Raji (cell line): Measurements from ENCODE around the gene TUBA4B.

Source experiments
- POLR2A ChIP-seq: IDR thresholded peaks from 2 replicates; pipeline ENCODE4 v1.6.1; 2011; ENCODE audit warnings: low read depth, low read length, control low read depth; ENCODE audit not compliant: insufficient read depth

The TUBA4B gene

DNA sequence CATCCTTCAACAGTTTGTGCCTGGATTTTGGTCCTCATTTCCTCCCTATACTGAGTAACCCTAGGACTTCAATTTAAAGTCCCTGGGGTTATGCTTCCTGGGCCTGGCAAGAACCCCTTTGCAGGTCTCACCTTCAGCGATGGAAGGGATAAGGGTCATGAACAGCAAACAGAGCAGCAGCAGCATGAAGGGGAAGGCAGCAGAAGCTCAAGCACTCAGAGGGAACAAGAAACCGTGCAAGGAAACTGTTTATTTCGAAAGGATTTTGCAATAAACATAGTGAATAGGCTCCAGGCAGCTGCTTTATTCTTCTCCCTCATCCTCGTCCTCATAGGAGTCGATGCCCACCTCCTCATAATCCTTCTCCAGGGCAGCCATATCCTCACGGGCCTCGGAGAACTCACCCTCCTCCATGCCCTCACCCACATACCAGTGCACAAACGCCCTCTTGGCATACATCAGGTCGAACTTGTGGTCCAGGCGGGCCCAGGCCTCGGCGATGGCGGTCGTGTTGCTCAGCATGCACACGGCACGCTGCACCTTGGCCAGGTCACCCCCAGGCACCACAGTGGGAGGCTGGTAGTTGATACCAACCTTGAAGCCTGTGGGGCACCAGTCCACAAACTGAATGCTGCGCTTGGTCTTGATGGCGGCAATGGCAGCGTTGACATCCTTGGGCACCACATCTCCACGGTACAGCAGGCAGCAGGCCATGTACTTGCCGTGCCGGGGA, 2.8 kb upstream of the TUBA4B start:
- TF ChIP-seq POLR2A, result 0 out of 2 replicates have a peak, but pooled peaks have one; percentile 29

DNA sequence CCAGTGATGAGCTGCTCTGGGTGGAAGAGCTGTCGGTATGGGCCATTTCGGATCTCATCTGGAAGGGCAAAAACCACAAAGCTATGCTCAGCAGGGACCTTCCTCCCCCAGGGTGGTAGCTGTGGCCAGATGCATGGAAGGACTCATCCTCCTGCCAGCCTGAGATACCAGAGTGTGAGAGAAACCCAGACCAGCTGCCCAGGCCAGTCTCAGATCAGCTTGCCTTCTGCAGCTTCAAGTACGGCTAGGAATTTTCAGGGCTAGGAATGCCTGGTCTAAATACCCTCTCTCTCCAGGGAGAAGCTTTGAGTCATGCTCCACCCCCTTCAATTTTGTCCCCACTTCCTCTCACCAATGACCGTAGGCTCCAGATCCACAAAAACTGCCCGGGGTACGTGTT, 1.4 kb upstream of the TUBA4B start:
- TF ChIP-seq POLR2A, result no peak

DNA sequence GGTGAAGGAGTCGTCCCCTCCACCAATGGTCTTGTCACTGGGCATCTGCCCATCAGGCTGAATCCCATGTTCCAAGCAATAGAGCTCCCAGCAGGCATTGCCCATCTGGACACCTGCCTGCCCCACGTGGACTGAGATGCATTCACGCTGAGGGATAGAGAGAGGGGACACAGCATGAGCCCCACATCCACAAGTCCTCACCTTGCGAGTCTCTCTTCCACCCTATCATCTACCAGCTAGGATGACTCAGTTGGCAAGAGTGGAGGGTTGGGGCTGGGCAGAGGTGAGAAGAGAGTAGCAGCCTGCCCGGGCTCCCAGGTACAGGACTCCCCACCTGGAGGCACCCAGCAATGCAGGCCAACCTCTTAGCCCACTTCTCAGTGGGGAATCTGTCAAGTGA, 959 bp upstream of the TUBA4B start:
- no peak for TF ChIP-seq POLR2A

DNA sequence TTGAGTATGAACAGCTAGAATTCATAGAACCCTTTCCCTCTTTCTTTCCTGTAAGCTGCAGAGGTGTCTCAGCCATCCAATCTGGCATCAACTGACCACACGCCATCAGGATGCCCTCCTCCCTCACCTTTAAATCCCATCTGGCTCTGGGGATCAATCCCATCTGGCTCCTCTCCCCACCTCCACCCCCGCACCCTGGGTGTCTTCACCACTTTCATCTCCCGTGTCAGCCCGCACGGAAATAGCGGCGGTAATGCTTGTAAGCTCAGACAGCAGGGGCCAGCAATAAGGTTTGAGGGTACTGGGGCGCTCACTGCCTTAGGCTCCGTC, 508 bp upstream of the TUBA4B start:
- no peak for TF ChIP-seq POLR2A

DNA sequence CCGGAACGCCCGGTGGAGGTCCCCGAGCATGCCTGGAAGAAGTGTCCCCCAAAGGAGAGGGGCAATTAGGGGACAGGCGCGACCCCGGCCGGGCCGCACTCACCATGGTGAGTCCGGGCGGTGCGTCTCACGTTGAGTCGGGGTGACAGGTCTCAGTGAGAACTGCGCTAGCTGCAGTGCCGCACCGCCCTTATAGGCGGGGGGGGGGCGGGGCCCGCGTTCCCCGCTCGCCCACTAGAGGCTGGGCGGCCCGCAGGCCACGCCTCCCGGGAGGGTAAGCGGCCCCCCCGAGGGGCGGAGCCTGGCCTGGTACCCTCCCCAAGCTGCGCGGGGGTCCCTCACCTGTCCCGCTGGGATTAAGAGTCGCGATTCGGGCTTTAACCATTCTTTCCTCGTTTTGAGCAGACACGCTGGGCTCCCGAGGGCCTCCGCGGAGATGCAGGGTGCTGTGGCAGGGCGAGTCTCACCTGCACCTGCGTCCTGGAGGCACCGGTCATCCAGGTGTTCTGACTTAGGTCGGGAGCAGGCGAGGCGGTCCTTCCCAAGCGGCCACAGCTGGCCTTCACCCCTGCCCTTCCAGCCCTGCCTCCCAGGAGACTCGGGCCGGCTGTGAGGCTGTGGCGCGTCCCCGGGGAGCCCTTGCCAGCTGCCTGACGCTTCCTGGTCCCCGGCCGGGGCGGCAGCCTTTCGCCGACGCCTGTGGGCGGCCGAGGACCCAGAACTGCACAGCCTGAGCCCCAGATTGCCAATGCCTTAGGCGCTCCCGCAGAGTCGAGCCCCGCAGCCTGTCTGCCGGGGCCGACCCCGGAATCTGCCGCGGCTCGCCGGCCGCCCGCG, 928 bp downstream of the TUBA4B start, which contains the start of gene TUBA4A:
TSS of gene TUBA4A (minus strand) at position 166 of the 837 bp plus-strand sequence. CDS start at position 106, 60 bp downstream.
- TF ChIP-seq POLR2A, result peak; percentile 99

DNA sequence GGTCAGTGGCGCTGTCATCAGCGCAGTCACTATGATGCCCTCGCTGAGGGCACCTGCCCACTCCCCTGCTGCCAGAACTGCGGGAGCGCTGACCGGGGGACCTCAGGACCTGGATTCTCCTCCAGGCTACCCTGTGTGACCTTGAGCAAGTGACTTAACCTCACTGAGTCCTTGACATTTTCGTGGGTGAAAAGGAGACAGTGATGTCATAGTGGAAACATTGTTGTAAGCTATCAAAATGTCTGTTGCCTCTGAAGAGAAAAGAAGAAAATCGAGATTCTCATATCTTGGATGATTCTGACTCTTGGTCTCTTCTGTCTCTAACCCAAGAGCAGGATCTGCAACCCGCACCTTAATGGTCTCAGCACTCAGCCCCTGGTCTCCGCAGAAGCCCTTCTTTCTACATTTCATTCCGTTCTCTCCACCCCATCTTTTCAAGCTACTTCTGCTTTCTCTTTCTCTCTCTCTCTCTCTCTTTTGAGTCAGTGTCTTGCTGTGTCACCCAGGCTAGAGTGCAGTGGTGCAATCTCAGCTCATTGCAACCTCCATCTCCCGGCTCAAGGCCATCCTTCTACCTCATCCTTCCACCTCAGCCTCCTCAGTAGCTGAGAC, 1.7 kb downstream of the TUBA4B start:
- no peak for TF ChIP-seq POLR2A

DNA sequence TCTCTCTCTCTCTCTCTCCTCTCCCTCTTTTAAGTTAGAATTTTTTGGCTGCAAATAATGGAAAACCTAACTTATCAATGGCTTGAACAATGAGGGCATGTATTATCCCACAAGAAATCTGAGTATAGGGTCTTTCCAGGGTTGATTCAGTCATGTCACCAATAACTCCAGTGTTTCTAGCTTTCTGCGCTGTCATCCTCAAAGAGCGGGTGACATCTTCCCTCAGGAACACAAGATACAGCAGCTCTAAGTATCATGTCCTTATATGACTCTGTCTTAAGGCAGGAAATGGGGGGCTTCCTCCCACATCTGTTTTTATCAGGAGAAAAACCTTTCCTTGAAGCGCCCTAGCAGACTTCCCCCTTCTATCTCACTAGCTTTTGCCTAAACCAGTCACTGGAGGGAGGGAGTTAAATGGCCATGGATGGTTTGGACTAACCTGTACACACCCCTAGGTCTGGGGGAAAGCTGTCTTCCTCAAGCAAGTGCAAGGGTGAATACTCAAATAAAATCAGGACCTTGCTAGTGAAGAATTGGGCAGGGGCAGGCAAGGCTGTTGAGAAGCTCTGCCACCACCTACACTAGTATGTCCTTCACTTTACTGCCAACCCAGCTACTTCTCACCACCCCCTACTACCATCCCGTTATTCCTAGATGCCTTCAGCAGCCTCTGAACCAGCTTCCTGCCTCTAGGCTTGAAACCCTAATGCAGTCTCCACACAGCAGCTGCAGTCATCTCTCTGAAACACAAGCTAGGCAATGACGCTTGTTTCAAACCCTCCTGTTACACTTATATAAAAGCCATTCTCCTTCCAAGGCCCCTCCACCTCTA, 8.2 kb downstream of the TUBA4B start:
- TF ChIP-seq POLR2A, result no peak

DNA sequence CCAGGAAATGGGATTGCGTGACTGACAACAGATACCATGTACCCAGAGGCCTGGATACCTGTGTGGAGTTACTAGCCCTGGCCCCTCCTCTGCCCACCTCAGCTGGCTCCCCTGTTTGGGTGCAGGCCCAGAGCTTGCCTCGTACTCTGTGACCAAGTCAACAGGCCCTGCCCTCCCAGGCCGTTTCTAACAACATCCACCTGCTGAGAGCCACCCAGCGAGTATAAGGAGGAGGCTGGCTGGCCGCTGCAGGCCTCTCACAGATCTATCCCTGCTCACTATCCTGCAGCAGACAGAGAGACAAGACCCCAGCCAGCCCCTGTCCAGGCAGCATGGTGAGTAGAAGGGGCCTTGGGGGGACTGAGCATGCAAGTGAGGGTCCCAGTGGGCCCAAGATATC, 13.2 kb downstream of the TUBA4B start:
- TF ChIP-seq POLR2A, result no peak

DNA sequence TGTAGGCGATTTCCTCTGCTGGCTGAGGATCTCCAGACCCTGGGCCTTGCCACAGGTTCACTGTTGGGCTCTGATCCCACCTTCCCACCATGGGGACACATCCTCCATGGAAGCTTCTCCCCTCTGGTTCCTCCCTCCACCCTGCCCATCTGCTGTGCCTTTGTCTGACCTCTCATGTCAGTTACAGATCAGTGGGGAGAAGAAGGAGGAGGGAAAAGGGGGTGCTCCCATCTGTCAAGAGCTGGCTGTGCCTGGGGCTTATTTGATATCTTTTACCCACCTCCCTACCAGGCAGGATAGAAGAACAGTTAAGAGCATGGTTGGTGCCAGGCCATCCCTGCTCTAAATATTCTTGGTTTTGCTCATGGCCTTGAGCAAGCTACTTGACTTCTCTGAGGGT, 13.8 kb downstream of the TUBA4B start:
- no peak for TF ChIP-seq POLR2A

DNA sequence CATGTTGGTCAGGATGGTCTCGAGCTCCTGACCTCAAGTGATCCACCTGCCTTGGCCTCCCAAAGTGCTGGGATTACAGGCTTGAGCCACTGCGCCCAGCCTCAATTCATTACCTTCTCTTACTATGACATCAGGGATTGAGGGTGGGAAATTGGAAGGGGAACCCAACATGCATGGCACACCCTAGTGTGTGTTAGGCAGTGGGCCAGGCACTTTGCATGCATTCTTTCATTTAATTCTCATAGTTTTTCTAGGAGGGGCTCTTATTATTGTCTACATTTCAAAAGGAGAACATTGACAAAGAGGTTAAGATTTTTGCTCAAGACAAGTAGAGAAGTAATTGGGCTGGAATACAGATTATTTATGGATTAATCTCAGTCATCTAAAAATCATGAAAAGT, 15.3 kb downstream of the TUBA4B start:
- no peak for TF ChIP-seq POLR2A

DNA sequence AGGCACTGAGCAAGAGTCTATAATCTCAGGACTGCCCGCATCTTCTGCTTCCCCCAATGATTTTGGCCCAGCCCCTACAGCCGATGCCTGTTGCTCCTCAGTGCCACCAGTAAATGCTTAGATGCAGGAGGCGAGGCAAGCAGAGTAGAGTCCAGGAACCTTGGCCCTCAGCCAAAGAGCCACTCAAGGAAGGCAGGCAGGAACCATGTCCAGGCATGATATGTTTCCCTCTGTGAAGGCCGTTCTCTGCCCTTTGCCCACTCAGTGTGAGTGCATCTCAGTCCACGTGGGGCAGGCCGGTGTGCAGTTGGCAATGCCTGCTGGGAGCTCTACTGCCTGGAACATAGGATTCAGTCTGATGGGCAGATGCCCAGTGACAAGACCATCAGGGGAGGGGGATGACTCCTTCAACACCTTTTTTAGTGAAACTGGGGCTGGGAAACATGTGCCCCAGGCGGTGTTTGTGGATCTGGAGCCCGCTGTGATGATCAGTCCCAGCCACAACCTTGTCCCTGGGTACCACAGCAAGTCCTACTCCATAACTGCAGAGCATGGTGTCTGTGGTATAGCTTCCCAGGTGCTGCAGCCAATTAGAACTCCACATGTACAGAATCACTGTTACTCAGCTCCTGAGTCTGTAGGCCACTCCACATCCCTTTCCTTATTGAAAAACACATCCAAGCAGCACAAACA, 16.5 kb downstream of the TUBA4B start:
- TF ChIP-seq POLR2A, result no peak

DNA sequence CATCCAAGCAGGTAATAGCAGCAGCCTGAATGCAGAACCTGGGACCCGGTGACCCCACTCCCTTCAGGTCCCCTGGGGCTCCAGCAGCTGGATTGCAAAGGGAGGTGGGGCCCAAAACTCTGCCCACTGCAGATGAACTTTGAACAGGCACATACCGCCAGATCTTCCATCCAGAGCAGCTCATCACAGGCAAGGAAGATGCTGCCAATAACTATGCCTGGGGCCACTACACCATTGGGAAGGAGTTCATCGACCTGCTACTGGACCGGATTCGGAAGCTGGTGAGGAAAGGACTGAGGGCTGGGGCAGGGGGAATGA, 17.0 kb downstream of the TUBA4B start:
- TF ChIP-seq POLR2A, result no peak

DNA sequence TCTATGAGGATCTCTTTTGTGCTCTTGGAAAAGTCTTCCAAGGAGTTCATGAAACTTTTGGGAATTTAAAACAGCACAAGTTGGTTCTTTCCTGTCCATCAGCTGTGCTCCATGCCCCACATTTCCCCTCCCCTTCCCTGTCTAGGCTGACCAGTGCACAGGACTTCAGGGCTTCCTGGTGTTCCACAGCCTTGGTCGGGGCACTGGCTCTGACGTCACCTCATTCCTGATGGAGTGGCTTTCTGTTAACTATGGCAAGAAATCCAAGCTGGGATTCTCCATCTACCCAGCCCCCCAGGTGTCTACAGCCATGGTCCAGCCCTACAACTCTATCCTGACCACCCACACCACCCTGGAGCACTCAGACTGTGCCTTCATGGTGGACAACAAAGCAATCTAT, 18.0 kb downstream of the TUBA4B start:
- no peak for TF ChIP-seq POLR2A

DNA sequence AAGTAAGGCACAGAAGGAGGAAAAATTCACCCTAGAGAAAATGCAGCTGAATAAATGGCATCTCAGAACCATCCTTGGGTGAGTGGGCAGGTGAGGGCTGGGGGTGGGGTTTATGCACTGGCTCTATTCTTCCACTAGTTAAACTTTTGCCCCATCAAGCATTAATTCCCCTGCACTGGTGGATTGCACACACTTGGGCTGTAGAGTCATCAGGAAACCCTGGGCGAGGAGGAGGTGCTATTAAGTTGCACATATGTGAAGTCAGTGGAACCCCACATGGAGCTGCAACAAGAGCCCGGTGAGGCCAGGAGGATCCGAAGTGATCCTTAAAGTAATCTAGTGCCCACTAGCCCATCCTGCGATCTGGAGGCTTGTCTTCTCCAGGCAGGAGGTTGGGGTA, 19.3 kb downstream of the TUBA4B start:
- TF ChIP-seq POLR2A, result no peak

DNA sequence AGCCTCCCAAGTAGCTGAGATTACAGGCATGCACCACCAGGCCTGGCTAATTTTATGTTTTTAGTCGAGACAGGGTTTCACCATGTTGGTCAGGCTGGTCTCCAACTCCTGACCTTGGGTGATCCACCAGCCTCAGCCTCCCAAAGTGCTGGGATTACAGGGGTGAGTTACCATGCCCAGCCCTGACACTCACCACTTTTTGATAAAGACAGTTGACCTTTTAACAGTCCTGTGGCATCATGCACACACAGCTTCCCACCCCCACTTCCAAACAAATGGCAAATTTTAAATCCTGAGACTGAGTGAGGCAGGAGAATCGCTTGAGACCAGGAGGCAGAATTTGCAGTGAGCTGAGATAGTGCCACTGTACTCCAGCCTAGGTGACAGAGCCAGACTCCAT, 20.0 kb downstream of the TUBA4B start:
- TF ChIP-seq POLR2A, result no peak

DNA sequence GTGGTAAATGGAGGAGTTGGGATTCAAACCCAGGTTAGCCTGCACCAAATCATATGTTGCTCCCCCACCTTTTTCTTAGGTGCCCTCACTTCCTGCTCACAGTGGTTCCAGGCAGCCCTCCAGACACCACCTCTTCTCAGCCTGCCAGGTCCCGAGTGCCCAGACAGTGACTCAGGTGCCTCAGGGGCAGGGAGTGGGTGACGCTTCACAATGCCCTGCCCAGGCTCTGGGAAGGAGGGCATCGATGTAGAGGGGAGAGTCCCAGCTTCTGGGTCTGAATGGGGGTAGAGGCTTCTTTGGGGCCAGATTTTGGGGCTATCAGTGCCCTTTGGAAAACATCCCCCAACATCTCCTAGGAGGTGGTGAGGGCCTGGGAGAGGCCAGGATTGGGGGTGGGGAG, 20.9 kb downstream of the TUBA4B start:
- TF ChIP-seq POLR2A, result no peak
